Fibroblast of lung (primary cell): ENCODE measurements around the gene MAB21L4. TPM values are rescaled to one million over a fixed set of nuclear protein-coding genes. Genes with fewer than 3 reads are reported as not detected.

Experiments
- DNase-seq, 2 donors: peaks; one replicate each; pipeline versions ENCODE4 v3.0.0 to v3.0.0-alpha.2; 2010; ENCODE audit warnings: low read depth in 2 of 2
- H2AFZ ChIP-seq: 2 replicates; pipeline ENCODE4 v1.5.1; 2012; ENCODE audit warnings: low read length, control low read depth, inconsistent platforms
- H3K27ac ChIP-seq: 2 replicates; pipeline ENCODE4 v1.5.1; 2011; ENCODE audit warnings: low read length, control low read depth; ENCODE audit not compliant: insufficient read depth
- H3K27me3 ChIP-seq: 2 replicates; pipeline ENCODE4 v1.5.1; 2011; ENCODE audit warnings: mild to moderate bottlenecking, low read length; ENCODE audit not compliant: control insufficient read depth, insufficient read depth
- H3K36me3 ChIP-seq: 2 replicates; pipeline ENCODE4 v1.5.1; 2011; ENCODE audit warnings: low read length; ENCODE audit not compliant: control insufficient read depth, insufficient read depth
- H3K4me1 ChIP-seq: 2 replicates; pipeline ENCODE4 v1.5.1; 2011; ENCODE audit warnings: low read length; ENCODE audit not compliant: control insufficient read depth, insufficient read depth; ENCODE audit errors: extremely low read depth
- H3K4me2 ChIP-seq: 2 replicates; pipeline ENCODE4 v1.5.1; 2011; ENCODE audit warnings: low read length, control low read depth; ENCODE audit not compliant: insufficient read depth; ENCODE audit errors: extremely low read depth
- H3K4me3 ChIP-seq, 4 experiments: fragments of 200-600 bp in 1 of 4; sonication (generic) in 1 of 4; replicated peaks in 1 of 4; 2 replicates each; pipeline ENCODE4 v1.5.1; 2011 to 2016; ENCODE audit warnings: low read length in 4 of 4, low read depth in 3 of 4, mild to moderate bottlenecking in 3 of 4, control low read depth in 2 of 4, inconsistent platforms in 1 of 4, mixed read lengths in 1 of 4; ENCODE audit not compliant: insufficient read depth in 1 of 4; ENCODE audit errors: control extremely low read depth in 1 of 4
- H3K79me2 ChIP-seq: 2 replicates; pipeline ENCODE4 v1.5.1; 2012; ENCODE audit warnings: mild to moderate bottlenecking, low read length, inconsistent platforms; ENCODE audit not compliant: control insufficient read depth, insufficient read depth
- H3K9ac ChIP-seq: 2 replicates; pipeline ENCODE4 v1.5.1; 2011; ENCODE audit warnings: mild to moderate bottlenecking, low read length, control low read depth; ENCODE audit not compliant: insufficient read depth
- H3K9me3 ChIP-seq: 2 replicates; pipeline ENCODE4 v1.5.1; 2012; ENCODE audit warnings: low read depth, low read length; ENCODE audit not compliant: control insufficient read depth, insufficient read depth
- H4K20me1 ChIP-seq: 2 replicates; pipeline ENCODE4 v1.5.1; 2011; ENCODE audit warnings: low read length; ENCODE audit not compliant: control insufficient read depth, insufficient read depth; ENCODE audit errors: extremely low read depth
- CTCF ChIP-seq, 2 donors: IDR thresholded peaks in 1 of 2; conservative IDR thresholded peaks in 1 of 2; 1 replicate in 1 of 2; 2 replicates in 1 of 2; pipeline ENCODE4 v1.5.1; 2011 to 2012; ENCODE audit warnings: low read length in 2 of 2, control low read depth in 1 of 2, inconsistent platforms in 1 of 2, low read depth in 1 of 2, mild to moderate bottlenecking in 1 of 2
- EZH2 ChIP-seq: IDR thresholded peaks from 2 replicates; pipeline ENCODE4 v1.5.1; 2012; ENCODE audit warnings: low read length, control low read depth, mild to moderate bottlenecking; ENCODE audit errors: missing control alignments
- polyA plus RNA-seq, 2 donors: library from polyadenylated mRNA; depleted of rRNA in 1 of 2; stranded (reverse) in 1 of 2; unstranded in 1 of 2; fragments of >200 nt; gene quantifications; 2 replicates each; pipeline ENCODE4 v1.2.1, GENCODE V29; 2011 to 2012; ENCODE audit warnings: missing spikeins in 1 of 2
- total RNA-seq: library from RNA; depleted of rRNA; stranded (reverse); fragments of >200 nt; gene quantifications from 2 replicates; pipeline ENCODE4 v1.2.1, GENCODE V29; 2014

MAB21L4 gene
- total and polyA plus RNA-seq, 2 donors (not counting 1 experiment from before 2014, with no cell fraction given) = not detected

- H3K36me3 ChIP-seq = no peaks in the 10 kb centered on the region
- H3K9ac ChIP-seq = no peak overlapping the region
- no peaks in the 10 kb centered on the region for H3K27me3 ChIP-seq
- no peaks in the 10 kb centered on the region for H3K4me1 ChIP-seq
- H3K4me2 ChIP-seq = no peak overlapping the region
- no peak overlapping the region for H3K4me3 ChIP-seq
- H3K79me2 ChIP-seq = no peaks in the 10 kb centered on the region
- no peaks in the 10 kb centered on the region for H3K9me3 ChIP-seq
- H4K20me1 ChIP-seq = no peaks in the 10 kb centered on the region
- DNase-seq = no peak
- no peak for TF ChIP-seq EZH2
- TF ChIP-seq CTCF (conservative IDR thresholded peaks at IDR 0.05 in 1 of 2, IDR thresholded peaks at IDR 0.05 in 1 of 2; ENCODE audit: low read depth in 1 of 2, low read length in 2 of 2) = no peak
- no peak overlapping the region for H2AFZ ChIP-seq
- H3K27ac ChIP-seq = no peak overlapping the region
Observed at GRCh38 chr2:240886678-240887609, 9.0 kb downstream of the MAB21L4 start.

- H3K4me3 ChIP-seq = no peak overlapping the region
- no peaks in the 10 kb centered on the region for H3K36me3 ChIP-seq
- DNase-seq = no peak
- H3K27ac ChIP-seq = no peak overlapping the region
- H3K9me3 ChIP-seq = no peaks in the 10 kb centered on the region
- H3K79me2 ChIP-seq = no peaks in the 10 kb centered on the region
- TF ChIP-seq CTCF (conservative IDR thresholded peaks at IDR 0.05 in 1 of 2, IDR thresholded peaks at IDR 0.05 in 1 of 2; ENCODE audit: low read depth in 1 of 2, low read length in 2 of 2) = no peak
- no peak overlapping the region for H2AFZ ChIP-seq
- no peaks in the 10 kb centered on the region for H3K4me1 ChIP-seq
- H3K4me2 ChIP-seq = no peak overlapping the region
- no peak overlapping the region for H3K9ac ChIP-seq
- no peaks in the 10 kb centered on the region for H4K20me1 ChIP-seq
- no peaks in the 10 kb centered on the region for H3K27me3 ChIP-seq
Observed at GRCh38 chr2:240886023-240886565, 9.9 kb downstream of the MAB21L4 start.

GRCh38 chr2:240885566-240885965, 10.4 kb downstream of the MAB21L4 start:
- TF ChIP-seq CTCF (conservative IDR thresholded peaks at IDR 0.05 in 1 of 2, IDR thresholded peaks at IDR 0.05 in 1 of 2; ENCODE audit: low read depth in 1 of 2, low read length in 2 of 2) = no peak
- no peak for TF ChIP-seq EZH2
- Histone ChIP-seq H3K27ac (no peak overlapping the region), H3K9me3 (no peaks in the 10 kb centered on the region), H4K20me1 (no peaks in the 10 kb centered on the region), H2AFZ (no peak overlapping the region), H3K4me3 (no peak overlapping the region), H3K9ac (no peak overlapping the region), H3K27me3 (no peaks in the 10 kb centered on the region), H3K4me1 (no peaks in the 10 kb centered on the region), H3K79me2 (no peaks in the 10 kb centered on the region), H3K36me3 (no peaks in the 10 kb centered on the region), H3K4me2 (no peak overlapping the region)
- no peak for DNase-seq
